Heart right ventricle (tissue), 16 donors: ENCODE measurements around the gene CDH23. TPM values are rescaled to one million over a fixed set of nuclear protein-coding genes. Genes with fewer than 3 reads are reported as not detected.

Experiments used
- ATAC-seq, 8 donors: fragments of 200-7000 bp; cut with Tn5 transposase; one replicate each; pipeline ENCODE4 v1.9.1; 2020; ENCODE audit warnings: mild to moderate bottlenecking in 8 of 8, moderate library complexity in 8 of 8, moderate number of reproducible peaks in 1 of 8
- DNase-seq, 2 donors: peaks; one replicate each; pipeline ENCODE4 v3.0.0-alpha.2; 2020
- H3K27ac ChIP-seq, 10 donors: fragments of 200-600 bp; sonication (generic) in 2 of 10; one replicate each; pipeline versions ENCODE4 v1.5.0 to v1.8.0; 2020 to 2022; ENCODE audit warnings: mild to moderate bottlenecking in 3 of 10
- H3K27me3 ChIP-seq, 7 donors: fragments of 200-600 bp; one replicate each; pipeline ENCODE4 v1.8.0; 2021 to 2022; ENCODE audit warnings: mild to moderate bottlenecking in 2 of 7
- H3K36me3 ChIP-seq, 9 donors: fragments of 200-600 bp; sonication (generic) in 1 of 9; one replicate each; pipeline versions ENCODE4 v1.5.0 to v1.8.0; 2020 to 2022; ENCODE audit warnings: mild to moderate bottlenecking in 2 of 9
- H3K4me1 ChIP-seq, 9 donors: fragments of 200-600 bp; sonication (generic) in 1 of 9; one replicate each; pipeline versions ENCODE4 v1.5.0 to v1.8.0; 2020 to 2022; ENCODE audit warnings: mild to moderate bottlenecking in 4 of 9
- H3K4me3 ChIP-seq, 10 donors: fragments of 200-600 bp; sonication (generic) in 2 of 10; one replicate each; pipeline versions ENCODE4 v1.5.0 to v1.8.0; 2020 to 2022; ENCODE audit warnings: mild to moderate bottlenecking in 7 of 10, moderate library complexity in 2 of 10
- H3K9me3 ChIP-seq, 11 donors: fragments of 200-600 bp in 10 of 11; sonication (generic) in 2 of 11; one replicate each; pipeline versions ENCODE4 v1.5.0 to v1.8.0; 2013 to 2022; ENCODE audit warnings: mild to moderate bottlenecking in 2 of 11, control low read depth in 1 of 11, moderate library complexity in 1 of 11
- WGBS, 2 donors: extraction: QIAGEN DNeasy Blood & Tissue Kit; methylation state at CpG; one replicate each; pipeline ENCODE4 v1.1.7; 2013; ENCODE audit warnings: inconsistent platforms in 1 of 2; 5-methylcytosine and 5-hydroxymethylcytosine counted together
- intact Hi-C, 10 donors: fragments of 100-400 bp; cut with DNase I; formaldehyde crosslinking; loops; one replicate each; pipeline versions ENCODE4 v1.11.1 to v1.14.2; 2022
- polyA plus RNA-seq, 2 donors: library from polyadenylated mRNA; stranded (reverse); fragments of 200-250 nt; gene quantifications; one replicate each; pipeline ENCODE4 v1.2.3, GENCODE V29; 2013
- total RNA-seq, 10 donors: library from RNA; stranded (reverse); fragmentation: NEBNext Ultra II Directional in 3 of 10; extraction: Animal tissue kit (Norgen Biotek cat#: 25700) in 3 of 10; gene quantifications; one replicate each; pipeline versions ENCODE4 v1.2.1 to v1.2.4, GENCODE V29; 2021 to 2023
- TF ChIP-seq, protein P1 (sequence below), 9 donors: fragments of 200-600 bp; sonication (generic) in 2 of 9; IDR thresholded peaks; one replicate each; pipeline versions ENCODE4 v1.5.0 to v1.8.0; 2021 to 2022; ENCODE audit warnings: antibody characterized with exemption in 9 of 9, mild to moderate bottlenecking in 5 of 9, moderate library complexity in 1 of 9
- donor health status: Arrhythmogenic right ventricular cardiomyopathy.
- donor health status: ischemic (EF 13 %, LVEDD 7.1; RV severe dilation, severe dysfunction).
- donor health status: healthy with polysubstance abuse.
- donor health status: DM: no; HTN: yes; CAD: no.
- donor health status: DM: no; HTN: no; CAD: no.
- donor health status: ischemic (EF 25% LVEDD 6.9; RV normal size, moderate dysfunction).
- donor health status: ischemic (EF 25% LVEDD 5.7; RV mildly dilated, moderate dysfunction).
- donor health status: healthy.
- donor health status: DM: yes; HTN: yes; CAD: no.
- donor health status: Ischemic cardiomyopathy.
- donor health status: ischemic (EF 35%, LVEDD 5.7; RV mildly dilated, moderate dysfunction).
- donor health status: nonischemic (EF 11% LVEDD 7.7; RV severe dilation, severe dysfunction).
- donor health status: DM: yes; HTN: yes; CAD: no.
- donor health status: PGD.
- donor health status: ischemic (EF 29% LVEDD 5.4; RV normal size, mild dysfunction).
- donor health status: nonischemic (EF 23%, LVEDD 6.1; RV moderate dilation, normal function).

CDH23 gene
- total and polyA plus RNA-seq, 12 donors: 1.1 to 7.7 (median 4.6) TPM

DNA sequence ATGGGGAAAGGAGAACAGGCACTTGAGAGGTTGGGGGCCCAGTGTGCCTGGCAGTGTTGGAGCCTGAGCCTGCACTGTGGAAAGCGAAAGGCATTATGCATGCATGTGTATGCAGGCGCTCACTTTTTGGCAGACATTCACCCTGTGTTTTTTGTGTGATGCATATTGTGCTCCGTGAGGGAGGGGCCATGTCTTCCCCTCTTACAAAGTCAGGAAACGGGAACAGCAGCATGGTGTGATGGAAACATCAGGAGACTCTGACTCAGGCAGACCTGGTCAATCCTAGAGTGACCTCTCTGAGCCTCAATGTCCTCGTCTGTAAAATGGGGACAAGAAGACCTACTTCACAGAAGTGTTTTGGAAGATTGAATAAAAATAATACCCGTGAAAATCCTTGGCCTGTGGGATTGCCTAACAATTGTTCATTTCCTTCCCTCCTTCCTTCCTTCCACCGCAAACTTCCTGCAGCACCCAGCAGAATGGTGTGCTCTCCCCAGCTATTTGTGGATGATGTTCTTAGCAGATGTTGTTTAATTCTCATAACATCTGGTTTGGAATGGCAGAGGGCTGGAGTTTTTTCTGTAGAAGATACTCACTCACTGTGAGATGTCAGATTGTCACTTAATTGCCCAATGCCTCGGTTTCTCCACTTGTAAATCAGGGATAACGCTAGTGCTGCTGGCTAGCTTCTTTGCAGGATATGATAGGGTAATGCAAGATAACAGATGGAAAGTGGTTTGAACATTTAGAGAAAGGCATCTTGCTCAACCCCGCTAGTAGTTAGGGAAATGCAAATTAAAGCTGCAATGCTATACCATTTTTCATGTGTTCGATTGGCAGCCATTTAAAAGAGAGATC is 39.8 kb downstream of the CDH23 start:
- peak; percentile 46 to 84 (median 66) for ATAC-seq
- peak overlapping the region in 9 of 10 donors; percentile 35 to 83 (median 68) for H3K27ac ChIP-seq
- intact Hi-C loops: loop anchor here in 1 of 10 donors (5.0 kb wide), 1 partner anchor 41 kb away; no protein-coding TSS in a partner anchor

DNA sequence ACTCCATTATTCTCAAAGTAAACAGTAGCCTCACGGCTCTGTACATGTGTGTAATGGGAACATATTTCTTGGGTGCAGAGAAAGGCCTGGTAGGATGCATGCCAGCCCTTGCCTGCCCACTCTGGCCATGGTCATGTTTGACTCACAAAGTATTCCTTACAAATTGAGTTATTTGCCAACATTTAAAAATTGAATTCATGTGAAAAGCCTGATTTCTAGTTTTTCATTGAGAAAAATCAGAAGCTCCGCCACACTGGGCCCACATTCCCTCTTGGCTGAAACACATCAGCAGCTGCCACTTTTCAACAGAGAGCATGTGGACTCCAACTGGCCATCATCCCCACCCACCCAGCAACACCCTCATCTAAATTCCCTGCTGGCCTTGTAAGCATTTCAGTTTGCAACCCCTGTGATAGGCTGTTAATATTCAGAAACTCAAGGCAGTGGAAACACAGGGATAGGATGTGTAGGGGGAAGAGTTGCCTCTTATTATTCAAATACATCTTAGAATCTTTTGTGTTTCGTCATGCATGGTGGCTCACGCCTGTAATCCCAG is 40.9 kb downstream of the CDH23 start:
- ATAC-seq: peak in 1 of 8 donors; percentile 28

More for the DNA sequence above, 39.8 kb downstream of the CDH23 start:
- H3K36me3 ChIP-seq: no peaks in the 10 kb centered on the region
- TF ChIP-seq, protein P1, sequence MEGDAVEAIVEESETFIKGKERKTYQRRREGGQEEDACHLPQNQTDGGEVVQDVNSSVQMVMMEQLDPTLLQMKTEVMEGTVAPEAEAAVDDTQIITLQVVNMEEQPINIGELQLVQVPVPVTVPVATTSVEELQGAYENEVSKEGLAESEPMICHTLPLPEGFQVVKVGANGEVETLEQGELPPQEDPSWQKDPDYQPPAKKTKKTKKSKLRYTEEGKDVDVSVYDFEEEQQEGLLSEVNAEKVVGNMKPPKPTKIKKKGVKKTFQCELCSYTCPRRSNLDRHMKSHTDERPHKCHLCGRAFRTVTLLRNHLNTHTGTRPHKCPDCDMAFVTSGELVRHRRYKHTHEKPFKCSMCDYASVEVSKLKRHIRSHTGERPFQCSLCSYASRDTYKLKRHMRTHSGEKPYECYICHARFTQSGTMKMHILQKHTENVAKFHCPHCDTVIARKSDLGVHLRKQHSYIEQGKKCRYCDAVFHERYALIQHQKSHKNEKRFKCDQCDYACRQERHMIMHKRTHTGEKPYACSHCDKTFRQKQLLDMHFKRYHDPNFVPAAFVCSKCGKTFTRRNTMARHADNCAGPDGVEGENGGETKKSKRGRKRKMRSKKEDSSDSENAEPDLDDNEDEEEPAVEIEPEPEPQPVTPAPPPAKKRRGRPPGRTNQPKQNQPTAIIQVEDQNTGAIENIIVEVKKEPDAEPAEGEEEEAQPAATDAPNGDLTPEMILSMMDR (IDR thresholded peaks at IDR 0.05): no peak
- DNase-seq: peak in 1 of 2 donors; percentile 52
- 60 to 65% methylated on average over 11 of the region's 11 CpGs for WGBS, 2 donors
- no peaks in the 10 kb centered on the region for H3K27me3 ChIP-seq
- H3K4me3 ChIP-seq: no peak overlapping the region
- no peaks in the 10 kb centered on the region for H3K9me3 ChIP-seq
- peaks cover 0 to 65% (median 25%) of the 10 kb centered on the region in 9 donors for H3K4me1 ChIP-seq

DNA sequence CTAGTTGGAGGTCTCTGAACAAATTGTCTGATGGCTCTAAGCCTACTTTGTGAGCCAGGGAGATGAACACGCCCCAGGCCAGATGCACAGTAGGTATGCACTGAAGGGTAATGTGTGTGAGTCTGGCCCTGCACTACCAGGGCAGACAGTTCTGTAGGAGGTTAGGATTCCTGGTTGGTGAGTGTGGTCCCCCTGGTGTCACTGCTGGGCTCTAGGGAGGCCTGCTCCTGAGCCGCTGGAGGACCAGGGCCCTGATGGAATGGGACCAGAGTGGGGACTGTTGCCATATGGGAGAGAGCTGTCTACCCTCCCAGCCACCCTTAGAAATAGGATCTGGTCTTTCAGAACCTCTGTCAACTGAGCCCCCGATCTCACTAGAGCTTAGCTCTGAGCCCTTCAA is 42.0 kb downstream of the CDH23 start:
- WGBS, 2 donors: 91 to 97% methylated on average over 3 of the region's 3 CpGs
- Histone ChIP-seq H3K27ac (no peak overlapping the region), H3K4me1 (peaks cover 0 to 60% (median 25%) of the 10 kb centered on the region in 9 donors), H3K4me3 (no peak overlapping the region), H3K36me3 (no peaks in the 10 kb centered on the region), H3K9me3 (no peaks in the 10 kb centered on the region), H3K27me3 (no peaks in the 10 kb centered on the region)
- intact Hi-C loops: loop anchor here in 1 of 10 donors (5.0 kb wide), 1 partner anchor 39 kb away; no protein-coding TSS in a partner anchor
- ATAC-seq (no peak), DNase-seq (no peak)
- TF ChIP-seq, protein P1 (IDR thresholded peaks at IDR 0.05): no peak

More for the DNA sequence above, 40.9 kb downstream of the CDH23 start:
- TF ChIP-seq, protein P1 (IDR thresholded peaks at IDR 0.05): no peak
- H3K4me3 ChIP-seq: no peak overlapping the region
- H3K27ac ChIP-seq: no peak overlapping the region
- H3K9me3 ChIP-seq: no peaks in the 10 kb centered on the region
- no peak for DNase-seq
- H3K27me3 ChIP-seq: no peaks in the 10 kb centered on the region
- peaks cover 0 to 60% (median 25%) of the 10 kb centered on the region in 9 donors for H3K4me1 ChIP-seq
- no peaks in the 10 kb centered on the region for H3K36me3 ChIP-seq
- WGBS, 2 donors: 85 to 92% methylated on average over 4 of the region's 4 CpGs
- intact Hi-C loops: loop anchor here in 1 of 10 donors (5.0 kb wide), 1 partner anchor 40 kb away; no protein-coding TSS in a partner anchor

DNA sequence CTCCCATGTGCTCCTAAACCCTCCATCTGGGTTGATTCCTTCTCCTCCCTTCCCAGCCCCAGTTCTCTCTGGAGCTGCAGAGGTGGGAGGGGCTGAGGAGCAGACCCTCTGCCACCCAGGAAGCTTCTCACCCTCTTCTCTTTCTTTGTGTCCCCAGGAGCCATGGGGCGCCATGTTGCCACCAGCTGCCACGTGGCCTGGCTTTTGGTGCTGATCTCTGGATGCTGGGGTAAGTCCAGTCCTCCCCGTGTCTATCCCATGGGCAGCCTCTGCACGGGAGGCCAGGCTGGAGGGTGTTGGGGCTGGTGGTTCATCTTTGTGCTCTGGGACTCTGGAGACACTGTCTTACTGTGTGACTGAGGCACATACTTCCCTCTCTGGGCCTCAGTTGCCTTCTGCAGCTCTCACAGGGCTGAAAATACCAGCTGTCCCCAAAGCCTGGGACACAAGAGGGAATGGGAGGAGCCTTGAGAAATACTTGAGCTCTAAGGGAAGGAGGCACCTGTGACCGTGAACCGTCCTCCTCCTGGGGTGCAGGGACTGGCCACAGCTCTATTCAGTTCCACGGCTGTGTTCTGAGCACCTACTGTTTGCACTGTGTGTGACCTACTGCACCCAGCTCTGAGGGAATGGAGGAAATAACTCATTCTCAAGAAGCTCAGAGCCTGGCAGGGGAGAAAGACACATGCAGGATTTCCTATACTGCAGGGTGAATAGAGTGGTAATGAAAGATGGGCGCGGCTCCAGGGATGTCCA is 43.1 kb downstream of the CDH23 start:
- H3K9me3 ChIP-seq: no peaks in the 10 kb centered on the region
- H3K36me3 ChIP-seq: no peaks in the 10 kb centered on the region
- H3K4me3 ChIP-seq: no peak overlapping the region
- TF ChIP-seq, protein P1 (IDR thresholded peaks at IDR 0.05): no peak
- no peaks in the 10 kb centered on the region for H3K27me3 ChIP-seq
- no peak for ATAC-seq
- WGBS, 2 donors: 81 to 82% methylated on average over 9 of the region's 9 CpGs
- intact Hi-C loops: loop anchor here in 1 of 10 donors (5.0 kb wide), 1 partner anchor 37 kb away; no protein-coding TSS in a partner anchor
- peaks cover 0 to 53% (median 24%) of the 10 kb centered on the region in 9 donors for H3K4me1 ChIP-seq
- H3K27ac ChIP-seq: no peak overlapping the region
- DNase-seq: no peak
